NCI-H146 treated with DMSO at 0.1 percent for 48 hours (cell line): ENCODE measurements around the gene RETREG1.
A peak's percentile ranks its signal among the peaks of the same experiment; 100 is the strongest.
"Not testable (repeated sequence)": the region's sequence is repeated elsewhere in the genome, so short reads cannot be mapped to it uniquely, and the experiment has no call there.

Experiments used
- DNase-seq: peaks from one replicate; lab custom pipeline; 2025; ENCODE audit not compliant: unreplicated experiment; lab: John Stamatoyannopoulos, UW

RETREG1 gene

DNA sequence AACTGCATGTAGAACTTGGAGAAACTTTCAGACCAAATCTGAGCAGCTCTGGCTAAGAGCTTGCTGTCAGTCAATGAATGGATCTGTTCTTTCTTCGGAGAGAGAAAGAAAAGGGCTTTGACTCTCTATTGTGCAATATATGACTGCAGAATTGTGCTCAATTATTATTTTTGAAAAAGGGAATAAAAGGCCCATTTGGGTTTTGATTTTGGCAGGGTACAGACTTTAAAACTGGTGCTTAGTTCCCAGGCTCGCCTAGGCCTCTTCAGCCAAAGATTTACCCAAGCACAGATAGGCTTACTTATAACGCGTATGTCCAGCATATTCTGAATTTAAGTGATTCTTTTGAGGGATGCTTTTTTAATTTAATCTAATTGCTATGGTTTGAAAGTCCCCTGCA, 59.3 kb downstream of the RETREG1 start:
- DNase-seq, result no peak

- no peak for DNase-seq
These were observed 62.7 kb downstream of the RETREG1 start for GRCh38 chr5:16554110-16554509.

GRCh38 chr5:16552666-16553343, 64.0 kb downstream of the RETREG1 start:
- DNase-seq, result peak; percentile 55

DNA sequence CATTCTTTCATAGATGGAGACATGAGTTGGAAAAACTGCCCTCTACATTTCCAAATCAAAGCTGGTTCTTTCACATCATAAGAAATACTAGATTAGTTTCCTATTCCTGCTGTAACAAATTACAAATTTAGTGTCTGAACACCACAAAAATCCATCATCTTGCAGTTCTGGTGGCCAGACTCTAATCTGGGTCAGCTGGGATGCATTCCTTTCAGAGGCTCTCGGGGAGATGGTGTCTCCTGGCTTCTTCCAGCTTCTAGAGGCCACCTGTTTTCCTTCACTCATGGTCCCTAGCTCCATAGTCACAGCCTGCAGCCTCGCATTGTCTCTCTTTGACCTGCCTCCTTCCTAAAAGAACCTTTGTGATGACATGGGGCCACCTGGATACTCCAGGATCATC, 65.2 kb downstream of the RETREG1 start:
- DNase-seq, result no peak

DNA sequence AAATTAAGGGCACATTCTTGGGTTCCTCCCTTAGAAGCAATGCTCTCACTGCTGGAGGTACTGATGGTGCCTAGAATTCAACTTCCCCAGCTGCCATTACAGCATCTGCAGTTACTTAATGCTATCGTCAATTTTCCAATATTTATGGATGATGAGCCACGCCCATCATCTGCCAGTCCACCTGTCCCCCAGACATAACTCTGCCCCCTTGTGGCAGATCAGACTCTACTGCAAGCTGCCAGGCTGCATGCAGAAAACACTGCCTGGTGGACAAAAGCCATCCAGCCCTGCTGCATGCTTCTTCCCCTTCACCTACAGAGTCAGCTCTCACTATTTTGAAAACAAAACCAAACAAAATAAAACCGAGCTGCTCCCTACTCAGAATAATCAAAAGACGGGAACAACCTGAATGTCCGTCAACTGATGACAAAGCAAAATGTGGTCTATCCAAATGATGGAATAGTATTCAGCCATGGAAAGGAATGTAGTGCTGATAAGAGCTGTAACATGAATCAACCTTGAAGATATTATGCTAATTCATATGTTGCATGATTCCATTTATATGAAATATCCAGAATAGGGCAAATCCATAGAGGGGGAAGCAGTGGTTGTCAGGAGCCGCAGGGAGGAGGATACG, 66.4 kb downstream of the RETREG1 start:
- DNase-seq, result peak; percentile 65

- DNase-seq, result no peak
These were observed 67.1 kb downstream of the RETREG1 start for GRCh38 chr5:16549491-16550206.

- DNase-seq, result no peak
These were observed 68.0 kb downstream of the RETREG1 start for GRCh38 chr5:16548812-16549211.

DNA sequence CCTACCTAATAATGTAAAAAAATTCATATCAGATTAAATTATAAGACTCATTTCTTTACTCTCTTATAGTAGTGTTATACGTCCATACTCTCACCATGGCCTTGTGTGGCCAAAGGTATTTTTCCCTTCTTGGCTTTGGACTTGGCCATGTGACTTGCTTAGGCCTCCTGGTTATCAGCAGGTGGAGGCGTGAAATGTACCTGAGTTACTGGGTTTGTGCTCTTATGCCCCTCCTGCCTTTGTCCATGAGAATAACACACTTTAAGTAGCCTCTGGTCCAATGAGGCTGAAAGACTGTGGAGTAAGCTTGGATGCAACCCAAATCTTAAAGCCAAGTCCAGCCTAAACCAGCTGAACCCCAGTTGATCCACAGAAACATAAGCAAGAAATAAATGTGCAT, 68.7 kb downstream of the RETREG1 start:
- DNase-seq, result no peak

DNA sequence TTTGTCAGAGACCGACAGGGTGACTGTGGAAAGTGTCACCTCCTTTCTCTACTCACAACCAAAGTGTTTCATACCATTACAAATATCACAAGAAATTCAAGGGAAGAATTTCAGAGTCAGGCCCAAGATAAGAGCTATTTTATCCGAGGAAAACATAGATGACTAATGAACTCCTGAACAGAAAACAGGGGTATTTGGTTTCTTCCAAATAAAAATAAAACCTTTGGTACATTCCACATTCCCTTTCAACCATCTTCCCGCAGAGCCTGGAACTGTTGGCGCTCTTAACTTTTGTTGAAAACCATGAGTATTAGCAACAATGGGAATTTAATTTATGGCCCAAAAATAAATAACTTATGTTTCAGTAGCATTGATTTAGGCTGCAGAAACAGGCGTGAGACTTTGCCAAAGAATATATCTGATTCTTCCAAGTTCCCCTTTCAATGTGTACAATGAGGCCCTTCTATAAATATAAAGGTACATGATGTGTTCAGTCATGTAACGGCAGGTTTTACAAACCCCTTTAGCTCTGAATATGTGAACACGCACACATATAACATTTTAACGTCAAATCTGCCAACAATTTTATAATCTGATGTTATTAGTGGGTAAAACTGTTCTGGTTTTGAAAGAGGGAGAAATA, 69.5 kb downstream of the RETREG1 start:
- DNase-seq, result no peak

DNA sequence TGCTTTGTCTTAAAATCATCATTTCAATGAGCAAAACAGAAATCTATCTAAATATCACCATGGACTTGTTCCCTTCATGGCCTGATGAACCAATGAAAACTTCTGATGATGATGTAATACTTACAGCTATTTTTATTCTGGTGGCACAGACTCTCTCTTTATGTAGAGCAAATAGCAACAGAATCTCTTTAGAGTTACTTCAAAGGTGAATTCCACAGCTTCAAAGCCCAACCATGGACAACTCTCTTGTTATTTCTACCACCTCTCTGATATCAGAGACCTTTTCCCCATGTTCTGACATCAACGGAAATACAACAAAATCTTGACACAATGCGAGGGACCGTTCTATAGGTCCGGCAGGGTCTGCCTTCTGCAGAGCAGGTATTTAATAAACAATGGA, 70.1 kb downstream of the RETREG1 start:
- no peak for DNase-seq

GRCh38 chr5:16544607-16545374, 72.0 kb downstream of the RETREG1 start:
- no peak for DNase-seq

DNA sequence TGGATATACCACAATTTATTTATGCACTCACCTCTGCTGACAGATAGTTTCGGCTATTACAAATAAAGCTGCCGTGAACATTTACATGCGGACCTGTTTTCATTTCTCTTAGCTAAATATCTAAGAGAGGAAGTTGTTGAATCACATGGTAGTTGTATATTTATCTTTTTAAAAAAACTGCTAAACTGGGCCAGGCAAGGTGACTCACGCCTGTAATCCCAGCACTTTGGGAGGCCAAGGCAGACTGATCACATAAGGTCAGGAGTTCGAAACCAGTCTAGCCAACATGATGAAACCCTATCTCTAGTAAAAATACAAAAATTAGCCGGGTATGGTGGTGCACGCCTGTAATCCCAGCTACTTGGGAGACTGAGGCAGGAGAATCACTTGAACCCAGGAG, 73.6 kb downstream of the RETREG1 start:
- not testable (repeated sequence) for DNase-seq

- peak; percentile 34 for DNase-seq
These were observed 74.6 kb downstream of the RETREG1 start for GRCh38 chr5:16542236-16542635.

DNA sequence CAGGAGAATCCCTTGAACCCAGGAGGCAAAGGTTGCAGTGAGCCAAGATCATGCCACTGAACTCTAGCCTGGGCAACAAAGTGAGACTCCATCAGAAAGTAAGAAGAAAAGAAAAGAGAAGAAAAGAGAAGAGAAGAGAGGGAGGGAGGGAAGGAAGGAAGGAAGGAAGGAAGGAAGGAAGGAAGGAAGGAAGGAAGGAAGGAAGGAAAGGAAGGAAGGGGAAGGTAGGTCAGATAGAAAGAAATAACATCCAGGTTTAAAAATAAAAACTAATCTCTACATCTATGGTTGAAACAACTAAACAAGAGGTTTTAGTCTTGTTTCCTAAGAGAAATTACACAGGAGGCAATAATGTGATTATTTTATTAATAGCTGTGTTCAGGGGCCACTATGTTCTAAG, 75.2 kb downstream of the RETREG1 start:
- DNase-seq, result not testable (repeated sequence)

GRCh38 chr5:16540421-16540820, 76.4 kb downstream of the RETREG1 start:
- no peak for DNase-seq

- no peak for DNase-seq
These were observed 77.6 kb downstream of the RETREG1 start for GRCh38 chr5:16539169-16539666.

- no peak for DNase-seq
These were observed 78.8 kb downstream of the RETREG1 start for GRCh38 chr5:16538006-16538405.

- DNase-seq, result no peak
These were observed 80.0 kb downstream of the RETREG1 start for GRCh38 chr5:16536818-16537217.

- DNase-seq, result no peak
These were observed 80.6 kb downstream of the RETREG1 start for GRCh38 chr5:16536246-16536645.

DNA sequence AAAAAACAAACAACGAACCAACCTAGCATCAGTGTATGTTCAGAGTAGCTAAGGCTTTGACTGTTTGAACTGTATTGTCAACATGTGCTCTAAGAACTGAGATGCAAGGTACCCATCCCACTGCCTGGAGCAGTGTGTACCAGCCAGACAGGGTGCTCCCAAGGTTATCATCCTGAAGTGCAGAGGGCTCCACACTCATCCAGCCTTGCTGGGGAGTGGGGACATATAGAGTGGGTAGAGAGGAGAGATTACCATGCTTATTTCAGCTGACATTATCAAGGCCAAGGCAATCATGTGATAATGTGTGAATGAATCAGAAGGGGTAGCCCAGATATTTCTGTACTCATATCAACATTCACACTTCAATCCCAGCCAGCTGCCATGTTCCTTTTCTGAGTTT, 82.5 kb downstream of the RETREG1 start:
- DNase-seq, result no peak
